ENCODE measurements around the gene HDAC9. TPM values are rescaled to one million over a fixed set of nuclear protein-coding genes. Genes with fewer than 3 reads are reported as not detected.

HDAC9 gene
- total RNA-seq, 1 experiment from 2014 or later: 7.7 TPM

DNA sequence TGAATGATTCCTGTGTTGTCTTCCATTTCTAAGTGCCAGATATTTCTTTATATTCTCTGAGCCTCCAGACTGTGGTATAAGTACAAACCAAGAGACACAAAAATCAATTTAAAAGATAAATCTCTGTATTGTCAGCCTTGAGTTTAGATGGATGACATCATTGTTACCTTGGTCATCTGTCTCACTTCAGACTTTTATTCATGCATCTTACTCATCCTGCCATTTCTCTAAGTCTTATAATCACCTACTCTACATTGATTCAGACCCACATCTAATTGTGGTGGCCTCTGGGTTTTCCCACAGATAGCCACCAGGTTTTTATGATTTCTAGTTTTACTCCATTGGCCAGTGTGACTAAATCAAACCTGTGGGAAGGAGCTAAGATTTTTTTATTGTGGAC lies 26.8 kb upstream of the HDAC9 start:
- no peaks in the 10 kb centered on the region for H3K27me3 ChIP-seq (ENCODE audit: insufficient read depth, low read length)
- H3K9me3 ChIP-seq (ENCODE audit: control insufficient read depth, low read depth, low read length): no peaks in the 10 kb centered on the region
- no peak overlapping the region for H3K23ac ChIP-seq (ENCODE audit: insufficient read length, low read depth, low read length)
- H3K79me2 ChIP-seq (ENCODE audit: insufficient read depth, low read length): no peaks in the 10 kb centered on the region
- H3K4me1 ChIP-seq (ENCODE audit: insufficient read depth, low read length): no peaks in the 10 kb centered on the region
- H2BK12ac ChIP-seq (ENCODE audit: insufficient read length, low read depth, low read length): no peak overlapping the region
- H4K20me1 ChIP-seq (ENCODE audit: control insufficient read depth, insufficient read depth, insufficient read length): no peaks in the 10 kb centered on the region
- H3K14ac ChIP-seq (ENCODE audit: insufficient read depth, low read length): no peak overlapping the region
- TF ChIP-seq, protein P1, sequence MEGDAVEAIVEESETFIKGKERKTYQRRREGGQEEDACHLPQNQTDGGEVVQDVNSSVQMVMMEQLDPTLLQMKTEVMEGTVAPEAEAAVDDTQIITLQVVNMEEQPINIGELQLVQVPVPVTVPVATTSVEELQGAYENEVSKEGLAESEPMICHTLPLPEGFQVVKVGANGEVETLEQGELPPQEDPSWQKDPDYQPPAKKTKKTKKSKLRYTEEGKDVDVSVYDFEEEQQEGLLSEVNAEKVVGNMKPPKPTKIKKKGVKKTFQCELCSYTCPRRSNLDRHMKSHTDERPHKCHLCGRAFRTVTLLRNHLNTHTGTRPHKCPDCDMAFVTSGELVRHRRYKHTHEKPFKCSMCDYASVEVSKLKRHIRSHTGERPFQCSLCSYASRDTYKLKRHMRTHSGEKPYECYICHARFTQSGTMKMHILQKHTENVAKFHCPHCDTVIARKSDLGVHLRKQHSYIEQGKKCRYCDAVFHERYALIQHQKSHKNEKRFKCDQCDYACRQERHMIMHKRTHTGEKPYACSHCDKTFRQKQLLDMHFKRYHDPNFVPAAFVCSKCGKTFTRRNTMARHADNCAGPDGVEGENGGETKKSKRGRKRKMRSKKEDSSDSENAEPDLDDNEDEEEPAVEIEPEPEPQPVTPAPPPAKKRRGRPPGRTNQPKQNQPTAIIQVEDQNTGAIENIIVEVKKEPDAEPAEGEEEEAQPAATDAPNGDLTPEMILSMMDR (conservative IDR thresholded peaks at IDR 0.05): no peak
- H3K18ac ChIP-seq (ENCODE audit: insufficient read length, low read depth, low read length): no peak overlapping the region
- Mint-ChIP-seq H3K4me3 (no peak overlapping the region), H3K27me3 (ENCODE audit: low read depth) (no peaks in the 10 kb centered on the region), H3K36me3 (ENCODE audit: insufficient read depth in 1 of 3, low read depth in 3 of 3) (no peaks in the 10 kb centered on the region), H3K4me1 (no peaks in the 10 kb centered on the region; a peak in 1 of 4 replicates), H3K9me3 (no peaks in the 10 kb centered on the region), H3K27ac (no peak overlapping the region)
- DNase-seq: no peak
- no peak overlapping the region for H3T11ph ChIP-seq (ENCODE audit: low read length)
- H4K91ac ChIP-seq (ENCODE audit: insufficient read length, low read depth, low read length): no peak overlapping the region
- no peak overlapping the region for H2BK20ac ChIP-seq (ENCODE audit: low read depth, low read length, poor library complexity, severe bottlenecking)
- no peaks in the 10 kb centered on the region for H3K23me2 ChIP-seq (ENCODE audit: insufficient read length, low read depth, low read length, poor library complexity, severe bottlenecking)
- H3K56ac ChIP-seq (ENCODE audit: insufficient read length, low read depth, low read length): no peak overlapping the region
- no peaks in the 10 kb centered on the region for H3K79me1 ChIP-seq (ENCODE audit: insufficient read depth, low read depth, low read length, poor library complexity, severe bottlenecking)
- no peak overlapping the region for H3K4me2 ChIP-seq (ENCODE audit: insufficient read depth, insufficient read length, low read length)
- H2AK5ac ChIP-seq (ENCODE audit: insufficient read length, low read length): no peak overlapping the region
- no peak overlapping the region for H2AFZ ChIP-seq (ENCODE audit: low read length)
- H2BK5ac ChIP-seq (ENCODE audit: insufficient read length, low read length): no peak overlapping the region
- no peak overlapping the region for H2BK120ac ChIP-seq (ENCODE audit: low read depth, low read length, poor library complexity, severe bottlenecking)
- H4K5ac ChIP-seq (ENCODE audit: insufficient read length, low read depth, low read length): no peak overlapping the region
- no peak overlapping the region for H2BK15ac ChIP-seq (ENCODE audit: low read depth, low read length)
- H4K8ac ChIP-seq (replicated peaks; ENCODE audit: insufficient read length, low read depth, low read length): no peak overlapping the region
- H3K4ac ChIP-seq (ENCODE audit: low read depth, low read length): no peak overlapping the region
- H3K9ac ChIP-seq (ENCODE audit: extremely low read depth, insufficient read length, low read length): no peak overlapping the region
- no peak overlapping the region for H3K27ac ChIP-seq (ENCODE audit: insufficient read length, low read depth, low read length)

Measured in H9 (cell line).